Osteoblast (primary cell): Measurements from ENCODE around the gene CDK11A. TPM values are rescaled to one million over a fixed set of nuclear protein-coding genes. Genes with fewer than 3 reads are reported as not detected.

Source experiments
- DNase-seq: peaks from one replicate; pipeline ENCODE4 v3.0.0; 2011; ENCODE audit warnings: low spot score, mixed read lengths; ENCODE audit not compliant: insufficient read length; ENCODE audit errors: missing footprints
- H2AFZ ChIP-seq: 2 replicates; pipeline ENCODE4 v1.6.0; 2011; ENCODE audit warnings: mild to moderate bottlenecking, low read length
- H3K27ac ChIP-seq: 2 replicates; pipeline ENCODE4 v1.5.1; 2011; ENCODE audit warnings: mild to moderate bottlenecking, low read depth, low read length, moderate library complexity
- H3K27me3 ChIP-seq: 2 replicates; pipeline ENCODE4 v1.6.0; 2012; ENCODE audit warnings: mild to moderate bottlenecking, control low read depth, inconsistent platforms, low read length, moderate library complexity; ENCODE audit not compliant: insufficient read depth
- H3K36me3 ChIP-seq: 2 replicates; pipeline ENCODE4 v1.5.1; 2011; ENCODE audit warnings: mild to moderate bottlenecking, low read length, control low read depth, moderate library complexity; ENCODE audit not compliant: insufficient read depth
- H3K4me1 ChIP-seq: 2 replicates; pipeline ENCODE4 v1.5.1; 2011; ENCODE audit warnings: mild to moderate bottlenecking, low read length, control low read depth, moderate library complexity; ENCODE audit not compliant: insufficient read depth
- H3K4me2 ChIP-seq: 2 replicates; pipeline ENCODE4 v1.6.0; 2011; ENCODE audit warnings: mild to moderate bottlenecking, low read length; ENCODE audit not compliant: insufficient read depth
- H3K4me3 ChIP-seq: fragments of 200-600 bp; sonication (generic); 3 replicates; pipeline ENCODE4 v1.5.1; 2012; ENCODE audit warnings: mild to moderate bottlenecking, low read length, inconsistent platforms; ENCODE audit not compliant: insufficient read depth
- H3K79me2 ChIP-seq: 2 replicates; pipeline ENCODE4 v1.6.0; 2012; ENCODE audit warnings: mild to moderate bottlenecking, low read length, control low read depth, inconsistent platforms; ENCODE audit not compliant: insufficient read depth
- H3K9me3 ChIP-seq: 2 replicates; pipeline ENCODE4 v1.5.1; 2011; ENCODE audit warnings: low read depth, low read length, control low read depth
- H4K20me1 ChIP-seq: 2 replicates; pipeline ENCODE4 v1.6.0; 2012; ENCODE audit warnings: mild to moderate bottlenecking, low read length, control low read depth; ENCODE audit not compliant: insufficient read depth
- CTCF ChIP-seq: IDR thresholded peaks from 2 replicates; pipeline ENCODE4 v1.5.1; 2011; ENCODE audit warnings: mild to moderate bottlenecking, low read depth, low read length, moderate library complexity; ENCODE audit errors: extremely low read depth
- total RNA-seq: library from RNA; depleted of rRNA; stranded (reverse); fragments of >200 nt; gene quantifications from 2 replicates; pipeline ENCODE4 v1.2.3, GENCODE V29; 2012

Gene CDK11A
- total RNA-seq, 1 donor = 22.1 TPM

GRCh38 chr1:1684031-1684681 is 40.0 kb downstream of the CDK11A start:
- Histone ChIP-seq H3K27ac (no peak overlapping the region), H3K4me1 (peaks cover 5% of the 10 kb centered on the region), H3K36me3 (peaks cover 3% of the 10 kb centered on the region), H3K79me2 (peaks cover 66% of the 10 kb centered on the region), H3K27me3 (no peaks in the 10 kb centered on the region), H3K4me3 (no peak overlapping the region), H4K20me1 (peaks cover 22% of the 10 kb centered on the region), H3K9me3 (no peaks in the 10 kb centered on the region), H2AFZ (no peak overlapping the region), H3K4me2 (no peak overlapping the region)
- DNase-seq = no peak
- no peak for TF ChIP-seq CTCF

- H4K20me1 ChIP-seq = peaks cover 31% of the 10 kb centered on the region
- no peak overlapping the region for H3K4me2 ChIP-seq
- TF ChIP-seq CTCF = no peak
- H3K36me3 ChIP-seq = peaks cover 3% of the 10 kb centered on the region
- H3K4me1 ChIP-seq = peaks cover 5% of the 10 kb centered on the region
- peak; percentile 77 for DNase-seq
- H3K79me2 ChIP-seq = peaks cover 70% of the 10 kb centered on the region
- H3K9me3 ChIP-seq = no peaks in the 10 kb centered on the region
- no peak overlapping the region for H3K27ac ChIP-seq
- no peaks in the 10 kb centered on the region for H3K27me3 ChIP-seq
- no peak overlapping the region for H2AFZ ChIP-seq
- H3K4me3 ChIP-seq = no peak overlapping the region
Measured at GRCh38 chr1:1683104-1683905, 40.9 kb downstream of the CDK11A start.

GRCh38 chr1:1680912-1681273 is 43.3 kb downstream of the CDK11A start:
- H3K4me1 ChIP-seq = no peaks in the 10 kb centered on the region
- peak; percentile 89 for DNase-seq
- no peaks in the 10 kb centered on the region for H3K27me3 ChIP-seq
- TF ChIP-seq CTCF = no peak
- peaks cover 68% of the 10 kb centered on the region for H3K79me2 ChIP-seq
- no peak overlapping the region for H3K4me3 ChIP-seq
- no peak overlapping the region for H3K4me2 ChIP-seq
- H3K36me3 ChIP-seq = peaks cover 3% of the 10 kb centered on the region
- H3K9me3 ChIP-seq = no peaks in the 10 kb centered on the region
- no peak overlapping the region for H2AFZ ChIP-seq
- H4K20me1 ChIP-seq = peaks cover 37% of the 10 kb centered on the region
- no peak overlapping the region for H3K27ac ChIP-seq
